OCI-LY1 (cell line): ENCODE measurements around the gene SMIM5.

ENCODE experiments used
- H2AFZ ChIP-seq: fragments of 200-600 bp; sonication (generic), shearing (Covaris generic); 2 replicates; pipeline ENCODE4 v1.6.0; 2014; ENCODE audit warnings: antibody characterized with exemption, mild to moderate bottlenecking, low read length
- H3F3A ChIP-seq: fragments of 200-600 bp; sonication (generic), shearing (Covaris generic); 2 replicates; pipeline ENCODE4 v1.6.0; 2014; ENCODE audit warnings: mild to moderate bottlenecking, antibody characterized with exemption, low read length, moderate library complexity; ENCODE audit not compliant: insufficient read depth
- H3K27ac ChIP-seq: fragments of 200-600 bp; sonication (generic); 2 replicates; pipeline ENCODE4 v1.5.1; 2014; ENCODE audit warnings: low read length, mixed run types, mild to moderate bottlenecking, low read depth; ENCODE audit not compliant: poor library complexity, severe bottlenecking
- H3K27me3 ChIP-seq: fragments of 200-600 bp; sonication (generic); 2 replicates; pipeline ENCODE4 v1.6.0; 2014; ENCODE audit warnings: antibody characterized with exemption, mild to moderate bottlenecking, low read length, moderate library complexity; ENCODE audit not compliant: insufficient read depth
- H3K36me3 ChIP-seq: fragments of 200-600 bp; sonication (generic); 2 replicates; pipeline ENCODE4 v1.6.1; 2014; ENCODE audit warnings: mild to moderate bottlenecking, antibody characterized with exemption, low read length, moderate library complexity, mixed read lengths; ENCODE audit not compliant: insufficient read depth
- H3K4me1 ChIP-seq: fragments of 200-600 bp; sonication (generic); 2 replicates; pipeline ENCODE4 v1.5.1; 2014; ENCODE audit warnings: mild to moderate bottlenecking, low read length, moderate library complexity; ENCODE audit not compliant: insufficient read depth, severe bottlenecking
- H3K4me2 ChIP-seq: fragments of 200-600 bp; sonication (generic), shearing (Covaris generic); 2 replicates; pipeline ENCODE4 v1.6.1; 2014; ENCODE audit warnings: low read length
- H3K4me3 ChIP-seq: fragments of 200-600 bp; sonication (generic); 2 replicates; pipeline ENCODE4 v1.5.1; 2014; ENCODE audit warnings: low read length, low read depth, mild to moderate bottlenecking, mixed read lengths; ENCODE audit not compliant: poor library complexity, severe bottlenecking
- H3K79me2 ChIP-seq: fragments of 200-600 bp; shearing (Covaris generic); 2 replicates; pipeline ENCODE4 v1.6.1; 2016; ENCODE audit warnings: mixed run types, low read length, mixed read lengths; ENCODE audit not compliant: insufficient read depth
- H3K9ac ChIP-seq: fragments of 200-600 bp; sonication (generic), shearing (Covaris generic); 2 replicates; pipeline ENCODE4 v1.6.1; 2014; ENCODE audit warnings: mild to moderate bottlenecking, low read length, mixed read lengths
- H3K9me2 ChIP-seq: fragments of 200-600 bp; sonication (generic), shearing (Covaris generic); 2 replicates; pipeline ENCODE4 v1.6.1; 2014; ENCODE audit warnings: low read depth, mild to moderate bottlenecking, low read length, mixed read lengths
- H3K9me3 ChIP-seq: fragments of 200-600 bp; shearing (Covaris generic); 2 replicates; pipeline ENCODE4 v1.6.1; 2014; ENCODE audit warnings: low read length, mixed read lengths
- H4K20me1 ChIP-seq: fragments of 200-600 bp; sonication (generic), shearing (Covaris generic); 2 replicates; pipeline ENCODE4 v1.6.0; 2016; ENCODE audit warnings: mild to moderate bottlenecking, low read length; ENCODE audit not compliant: insufficient read depth
- CTCF ChIP-seq: fragments of 200-600 bp; sonication (generic), shearing (Covaris generic); IDR thresholded peaks from 2 replicates; pipeline ENCODE4 v1.5.1; 2017; ENCODE audit warnings: mild to moderate bottlenecking, antibody characterized with exemption, low read length, moderate library complexity, mixed read lengths
- EZH2 ChIP-seq: fragments of 200-600 bp; sonication (generic), shearing (Covaris generic); IDR thresholded peaks from 2 replicates; pipeline ENCODE4 v1.8.0; 2017; ENCODE audit warnings: borderline replicate concordance, mixed run types, mild to moderate bottlenecking, antibody characterized with exemption, low read length, moderate library complexity, mixed read lengths

Gene SMIM5

GRCh38 chr17:75627094-75627493 is 6.1 kb upstream of the SMIM5 start:
- no peaks in the 10 kb centered on the region for H3F3A ChIP-seq
- H3K4me2 ChIP-seq, result no peak overlapping the region
- H3K27ac ChIP-seq, result no peak overlapping the region
- TF ChIP-seq CTCF, result no peak
- no peak for TF ChIP-seq EZH2
- no peak overlapping the region for H3K4me3 ChIP-seq
- no peaks in the 10 kb centered on the region for H3K4me1 ChIP-seq
- H3K9me2 ChIP-seq, result no peaks in the 10 kb centered on the region
- H3K79me2 ChIP-seq, result no peaks in the 10 kb centered on the region
- peaks cover 5% of the 10 kb centered on the region; the same call in 1 of the 2 replicates for H3K27me3 ChIP-seq
- H3K9ac ChIP-seq, result no peak overlapping the region
- H3K9me3 ChIP-seq, result no peaks in the 10 kb centered on the region
- H3K36me3 ChIP-seq, result peaks cover 14% of the 10 kb centered on the region; the same call in 1 of the 2 replicates
- no peaks in the 10 kb centered on the region for H4K20me1 ChIP-seq
- H2AFZ ChIP-seq, result no peak overlapping the region

GRCh38 chr17:75628425-75628824 is 4.8 kb upstream of the SMIM5 start:
- Histone ChIP-seq H3K79me2 (no peaks in the 10 kb centered on the region), H3K9me3 (no peaks in the 10 kb centered on the region), H3K4me1 (no peaks in the 10 kb centered on the region), H3K9ac (no peak overlapping the region), H2AFZ (no peak overlapping the region), H3K27ac (no peak overlapping the region), H3K4me3 (no peak overlapping the region), H3K9me2 (no peaks in the 10 kb centered on the region), H3K4me2 (no peak overlapping the region), H4K20me1 (no peaks in the 10 kb centered on the region), H3K27me3 (peaks cover 5% of the 10 kb centered on the region; the same call in 1 of the 2 replicates), H3F3A (no peaks in the 10 kb centered on the region), H3K36me3 (peaks cover 16% of the 10 kb centered on the region; the same call in 1 of the 2 replicates)
- TF ChIP-seq EZH2 (no peak), CTCF (no peak)

GRCh38 chr17:75629157-75629556 is 4.1 kb upstream of the SMIM5 start:
- H3F3A ChIP-seq, result no peaks in the 10 kb centered on the region
- no peak overlapping the region for H3K4me2 ChIP-seq
- H4K20me1 ChIP-seq, result no peaks in the 10 kb centered on the region
- peaks cover 5% of the 10 kb centered on the region; the same call in 1 of the 2 replicates for H3K27me3 ChIP-seq
- no peak overlapping the region for H3K9ac ChIP-seq
- no peaks in the 10 kb centered on the region for H3K9me3 ChIP-seq
- no peak overlapping the region for H3K4me3 ChIP-seq
- H2AFZ ChIP-seq, result no peak overlapping the region
- no peaks in the 10 kb centered on the region for H3K79me2 ChIP-seq
- H3K36me3 ChIP-seq, result peaks cover 16% of the 10 kb centered on the region; the same call in 1 of the 2 replicates
- H3K27ac ChIP-seq, result no peak overlapping the region
- TF ChIP-seq EZH2 (no peak), CTCF (no peak)
- H3K4me1 ChIP-seq, result no peaks in the 10 kb centered on the region
- no peaks in the 10 kb centered on the region for H3K9me2 ChIP-seq
